Lower leg skin (tissue), 3 donors: ENCODE results near the gene MYO3B.

ENCODE experiments used
- POLR2A ChIP-seq, 2 donors: fragments of 450-650 bp; IDR thresholded peaks; one replicate each; pipeline ENCODE4 v1.6.1; 2016 to 2017; ENCODE audit warnings: antibody characterized with exemption in 2 of 2, mild to moderate bottlenecking in 1 of 2, moderate library complexity in 1 of 2
- TF ChIP-seq, protein P1 (sequence below), 3 donors: fragments of 450-650 bp; IDR thresholded peaks; one replicate each; pipeline ENCODE4 v1.5.1; 2016; ENCODE audit warnings: antibody characterized with exemption in 3 of 3, mild to moderate bottlenecking in 3 of 3, moderate library complexity in 2 of 3

DNA sequence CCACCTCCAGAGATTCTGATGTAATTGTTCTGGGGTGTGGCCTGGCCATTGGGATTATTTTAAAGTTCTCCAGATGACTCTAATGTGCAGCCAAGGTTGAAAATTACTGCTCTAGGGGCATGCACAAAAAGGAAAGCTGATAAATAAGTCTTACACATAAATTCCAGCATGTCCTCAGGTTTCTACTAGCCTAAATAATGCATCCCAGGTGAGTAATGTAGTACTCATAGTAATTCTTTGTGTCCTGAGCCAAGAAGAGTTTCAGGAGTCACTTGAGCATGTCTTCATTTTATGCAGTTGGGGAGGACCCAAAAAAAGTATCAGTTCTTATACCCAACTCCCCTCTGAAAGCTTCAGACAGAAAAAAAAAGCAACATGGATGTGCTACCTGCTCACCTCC, 407.1 kb downstream of the MYO3B start:
- TF ChIP-seq, protein P1, sequence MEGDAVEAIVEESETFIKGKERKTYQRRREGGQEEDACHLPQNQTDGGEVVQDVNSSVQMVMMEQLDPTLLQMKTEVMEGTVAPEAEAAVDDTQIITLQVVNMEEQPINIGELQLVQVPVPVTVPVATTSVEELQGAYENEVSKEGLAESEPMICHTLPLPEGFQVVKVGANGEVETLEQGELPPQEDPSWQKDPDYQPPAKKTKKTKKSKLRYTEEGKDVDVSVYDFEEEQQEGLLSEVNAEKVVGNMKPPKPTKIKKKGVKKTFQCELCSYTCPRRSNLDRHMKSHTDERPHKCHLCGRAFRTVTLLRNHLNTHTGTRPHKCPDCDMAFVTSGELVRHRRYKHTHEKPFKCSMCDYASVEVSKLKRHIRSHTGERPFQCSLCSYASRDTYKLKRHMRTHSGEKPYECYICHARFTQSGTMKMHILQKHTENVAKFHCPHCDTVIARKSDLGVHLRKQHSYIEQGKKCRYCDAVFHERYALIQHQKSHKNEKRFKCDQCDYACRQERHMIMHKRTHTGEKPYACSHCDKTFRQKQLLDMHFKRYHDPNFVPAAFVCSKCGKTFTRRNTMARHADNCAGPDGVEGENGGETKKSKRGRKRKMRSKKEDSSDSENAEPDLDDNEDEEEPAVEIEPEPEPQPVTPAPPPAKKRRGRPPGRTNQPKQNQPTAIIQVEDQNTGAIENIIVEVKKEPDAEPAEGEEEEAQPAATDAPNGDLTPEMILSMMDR (IDR thresholded peaks at IDR 0.05) = no peak
- TF ChIP-seq POLR2A (IDR thresholded peaks at IDR 0.05) = no peak
